ENCODE measurements around the gene GPC5. TPM values are rescaled to one million over a fixed set of nuclear protein-coding genes. Genes with fewer than 3 reads are reported as not detected.

Gene GPC5
- total and polyA plus RNA-seq, 2 experiments from 2014 or later: 0.32 TPM; not detected in 1

- no peak overlapping the region for H3K4me3 ChIP-seq
- no peaks in the 10 kb centered on the region for H3K9me3 ChIP-seq (ENCODE audit: low read depth)
- H3K36me3 ChIP-seq (ENCODE audit: low read depth): no peaks in the 10 kb centered on the region
- no peak for DNase-seq
- H3K9ac ChIP-seq: no peak overlapping the region
- H3K9me2 ChIP-seq (ENCODE audit: insufficient read depth): no peaks in the 10 kb centered on the region
- H3K27me3 ChIP-seq (replicated peaks; ENCODE audit: insufficient read depth): no peaks in the 10 kb centered on the region
- TF ChIP-seq EZH2phosphoT487 (IDR thresholded peaks at IDR 0.05; ENCODE audit: insufficient read depth, low read depth): no peak
- no peak for TF ChIP-seq EZH2 (IDR thresholded peaks at IDR 0.05; ENCODE audit: insufficient read depth, poor library complexity, severe bottlenecking)
- H2AFZ ChIP-seq: no peak overlapping the region
- no peaks in the 10 kb centered on the region for H3K4me1 ChIP-seq (ENCODE audit: insufficient read depth)
- no peak overlapping the region for H3K27ac ChIP-seq
- no peak overlapping the region for H3K4me2 ChIP-seq (ENCODE audit: unreplicated experiment)
- in situ Hi-C loops (cut with MboI): no loop called here
- H3K79me2 ChIP-seq (ENCODE audit: insufficient read depth): no peaks in the 10 kb centered on the region
- no peaks in the 10 kb centered on the region for H3F3A ChIP-seq (ENCODE audit: insufficient read depth)
- 12 to 13% methylated on average over 3 of the region's 3 CpGs for WGBS, 2 experiments (ENCODE audit: low coverage in 1 of 2, low lambda C conversion rate in 2 of 2, missing lambda C conversion rate in 2 of 2)
- no peaks in the 10 kb centered on the region for H4K20me1 ChIP-seq (ENCODE audit: insufficient read depth)
These were observed 1014.1 kb downstream of the GPC5 start for GRCh38 chr13:92412481-92412880.

- no peak overlapping the region for H3K4me2 ChIP-seq (ENCODE audit: unreplicated experiment)
These were observed 1014.6 kb downstream of the GPC5 start for GRCh38 chr13:92412996-92413395.

GRCh38 chr13:92413452-92413851, 1015.0 kb downstream of the GPC5 start:
- 15 to 22% methylated on average over 3 of the region's 3 CpGs for WGBS, 2 experiments (ENCODE audit: low coverage in 1 of 2, low lambda C conversion rate in 2 of 2, missing lambda C conversion rate in 2 of 2)
- H2AFZ ChIP-seq: no peak overlapping the region
- in situ Hi-C loops (cut with MboI): no loop called here
- DNase-seq: no peak
- H3K9ac ChIP-seq: no peak overlapping the region
- TF ChIP-seq EZH2phosphoT487 (IDR thresholded peaks at IDR 0.05; ENCODE audit: insufficient read depth, low read depth): no peak
- TF ChIP-seq EZH2 (IDR thresholded peaks at IDR 0.05; ENCODE audit: insufficient read depth, poor library complexity, severe bottlenecking): no peak
- H3F3A ChIP-seq (ENCODE audit: insufficient read depth): no peaks in the 10 kb centered on the region
- no peak overlapping the region for H3K4me3 ChIP-seq
- H3K4me1 ChIP-seq (ENCODE audit: insufficient read depth): no peaks in the 10 kb centered on the region
- H3K36me3 ChIP-seq (ENCODE audit: low read depth): no peaks in the 10 kb centered on the region
- no peaks in the 10 kb centered on the region for H3K79me2 ChIP-seq (ENCODE audit: insufficient read depth)
- no peaks in the 10 kb centered on the region for H3K9me3 ChIP-seq (ENCODE audit: low read depth)
- no peaks in the 10 kb centered on the region for H4K20me1 ChIP-seq (ENCODE audit: insufficient read depth)
- H3K27ac ChIP-seq: no peak overlapping the region
- no peak overlapping the region for H3K4me2 ChIP-seq (ENCODE audit: unreplicated experiment)
- H3K27me3 ChIP-seq (replicated peaks; ENCODE audit: insufficient read depth): no peaks in the 10 kb centered on the region
- no peaks in the 10 kb centered on the region for H3K9me2 ChIP-seq (ENCODE audit: insufficient read depth)

More at GRCh38 chr13:92412996-92413395, 1014.6 kb downstream of the GPC5 start:
- TF ChIP-seq EZH2phosphoT487 (IDR thresholded peaks at IDR 0.05; ENCODE audit: insufficient read depth, low read depth) (no peak), EZH2 (IDR thresholded peaks at IDR 0.05; ENCODE audit: insufficient read depth, poor library complexity, severe bottlenecking) (no peak)
- H3K27ac ChIP-seq: no peak overlapping the region
- WGBS, 2 experiments (ENCODE audit: low coverage in 1 of 2, low lambda C conversion rate in 2 of 2, missing lambda C conversion rate in 2 of 2): 4% methylated on average over 1 of the region's 1 CpG
- no peaks in the 10 kb centered on the region for H4K20me1 ChIP-seq (ENCODE audit: insufficient read depth)
- H3K36me3 ChIP-seq (ENCODE audit: low read depth): no peaks in the 10 kb centered on the region
- H2AFZ ChIP-seq: no peak overlapping the region
- no peak for DNase-seq
- no peaks in the 10 kb centered on the region for H3K79me2 ChIP-seq (ENCODE audit: insufficient read depth)
- H3F3A ChIP-seq (ENCODE audit: insufficient read depth): no peaks in the 10 kb centered on the region
- no peaks in the 10 kb centered on the region for H3K4me1 ChIP-seq (ENCODE audit: insufficient read depth)
- H3K9me2 ChIP-seq (ENCODE audit: insufficient read depth): no peaks in the 10 kb centered on the region
- no peak overlapping the region for H3K4me3 ChIP-seq
- no peaks in the 10 kb centered on the region for H3K9me3 ChIP-seq (ENCODE audit: low read depth)
- H3K9ac ChIP-seq: no peak overlapping the region
- H3K27me3 ChIP-seq (replicated peaks; ENCODE audit: insufficient read depth): no peaks in the 10 kb centered on the region
- in situ Hi-C loops (cut with MboI): no loop called here

- in situ Hi-C loops (cut with MboI): no loop called here
- 37 to 39% methylated on average over 4 of the region's 4 CpGs for WGBS, 2 experiments (ENCODE audit: low coverage in 1 of 2, low lambda C conversion rate in 2 of 2, missing lambda C conversion rate in 2 of 2)
- no peak overlapping the region for H3K27ac ChIP-seq
These were observed 1016.4 kb downstream of the GPC5 start for GRCh38 chr13:92414851-92415250.

GRCh38 chr13:92415781-92416180, 1017.4 kb downstream of the GPC5 start:
- Histone ChIP-seq H3K4me2 (ENCODE audit: unreplicated experiment) (no peak overlapping the region), H3K27me3 (replicated peaks; ENCODE audit: insufficient read depth) (no peaks in the 10 kb centered on the region), H3K27ac (no peak overlapping the region), H3K9me2 (ENCODE audit: insufficient read depth) (no peaks in the 10 kb centered on the region), H3K9me3 (ENCODE audit: low read depth) (no peaks in the 10 kb centered on the region), H2AFZ (no peak overlapping the region), H3K4me1 (ENCODE audit: insufficient read depth) (no peaks in the 10 kb centered on the region), H4K20me1 (ENCODE audit: insufficient read depth) (no peaks in the 10 kb centered on the region), H3K79me2 (ENCODE audit: insufficient read depth) (no peaks in the 10 kb centered on the region), H3F3A (ENCODE audit: insufficient read depth) (no peaks in the 10 kb centered on the region), H3K36me3 (ENCODE audit: low read depth) (no peaks in the 10 kb centered on the region), H3K9ac (no peak overlapping the region), H3K4me3 (no peak overlapping the region)
- no peak for DNase-seq
- TF ChIP-seq EZH2 (IDR thresholded peaks at IDR 0.05; ENCODE audit: insufficient read depth, poor library complexity, severe bottlenecking) (no peak), EZH2phosphoT487 (IDR thresholded peaks at IDR 0.05; ENCODE audit: insufficient read depth, low read depth) (no peak)
- in situ Hi-C loops (cut with MboI): no loop called here

More at GRCh38 chr13:92414851-92415250, 1016.4 kb downstream of the GPC5 start:
- no peak for DNase-seq
- TF ChIP-seq EZH2 (IDR thresholded peaks at IDR 0.05; ENCODE audit: insufficient read depth, poor library complexity, severe bottlenecking): no peak
- no peak for TF ChIP-seq EZH2phosphoT487 (IDR thresholded peaks at IDR 0.05; ENCODE audit: insufficient read depth, low read depth)
- Histone ChIP-seq H3K4me2 (ENCODE audit: unreplicated experiment) (no peak overlapping the region), H2AFZ (no peak overlapping the region), H3K27me3 (replicated peaks; ENCODE audit: insufficient read depth) (no peaks in the 10 kb centered on the region), H3K9ac (no peak overlapping the region), H3K79me2 (ENCODE audit: insufficient read depth) (no peaks in the 10 kb centered on the region), H3K9me3 (ENCODE audit: low read depth) (no peaks in the 10 kb centered on the region), H3K9me2 (ENCODE audit: insufficient read depth) (no peaks in the 10 kb centered on the region), H3K36me3 (ENCODE audit: low read depth) (no peaks in the 10 kb centered on the region), H4K20me1 (ENCODE audit: insufficient read depth) (no peaks in the 10 kb centered on the region), H3K4me3 (no peak overlapping the region), H3F3A (ENCODE audit: insufficient read depth) (no peaks in the 10 kb centered on the region), H3K4me1 (ENCODE audit: insufficient read depth) (no peaks in the 10 kb centered on the region)

Data from GM23248 (cell line).